Keratinocyte (primary cell): ENCODE measurements around the gene PHKA1.

Experiments used
- CTCF ChIP-seq, 3 experiments: IDR thresholded peaks in 1 of 3; conservative IDR thresholded peaks in 1 of 3; optimal IDR thresholded peaks in 1 of 3; 2 replicates in 2 of 3; 3 replicates in 1 of 3; pipeline versions ENCODE3 to v1.5.1; 2011; ENCODE audit warnings: low read length in 3 of 3, mild to moderate bottlenecking in 3 of 3, moderate library complexity in 2 of 3, control low read depth in 1 of 3, inconsistent platforms in 1 of 3; ENCODE audit not compliant: insufficient read depth in 2 of 3; ENCODE audit errors: extremely low read depth in 1 of 3
- EZH2 ChIP-seq: IDR thresholded peaks from one replicate; pipeline ENCODE4 v1.6.1; 2012; ENCODE audit warnings: inconsistent platforms, mild to moderate bottlenecking, low read length, moderate library complexity

- TF ChIP-seq CTCF (optimal IDR thresholded peaks at IDR 0.05 in 1 of 3, IDR thresholded peaks at IDR 0.05 in 1 of 3, conservative IDR thresholded peaks at IDR 0.05 in 1 of 3; ENCODE audit: extremely low read depth in 1 of 3, insufficient read depth in 2 of 3, low read length in 3 of 3) (no peak), EZH2 (no peak)
These were observed 50.4 kb downstream of the PHKA1 start for GRCh38 chrX:72663737-72664136.
